Omental fat pad (tissue), 4 donors: ENCODE data around the gene CNKSR3. TPM values are rescaled to one million over a fixed set of nuclear protein-coding genes. Genes with fewer than 3 reads are reported as not detected.

Experiments
- ATAC-seq: fragments of 150-250 bp; one replicate; pipeline ENCODE4 v1.9.1; 2016; ENCODE audit warnings: mild to moderate bottlenecking, moderate library complexity; ENCODE audit not compliant: low FRiP score
- DNase-seq: peaks from one replicate; pipeline ENCODE4 v3.0.0-alpha.2; 2019; ENCODE audit warnings: low spot score
- CTCF ChIP-seq, 3 donors: fragments of 450-650 bp; IDR thresholded peaks; one replicate each; pipeline ENCODE4 v1.5.1; 2016 to 2017; ENCODE audit warnings: antibody characterized with exemption in 3 of 3, mild to moderate bottlenecking in 3 of 3, moderate library complexity in 2 of 3
- total RNA-seq, 4 donors: library from RNA; depleted of rRNA; stranded (reverse); fragments of >200 nt; gene quantifications; one replicate each; pipeline ENCODE4 v1.1.0, GENCODE V29; 2016

Gene CNKSR3
- total RNA-seq, 4 donors from 2014 or later: 3.9 to 13.8 (median 5.5) TPM

- DNase-seq: no peak
- TF ChIP-seq CTCF (IDR thresholded peaks at IDR 0.05): no peak
- no peak for ATAC-seq
Observed at GRCh38 chr6:154447954-154448353, 62.5 kb downstream of the CNKSR3 start.

GRCh38 chr6:154446984-154447383, 63.5 kb downstream of the CNKSR3 start:
- TF ChIP-seq CTCF (IDR thresholded peaks at IDR 0.05): no peak
- ATAC-seq (no peak), DNase-seq (no peak)

GRCh38 chr6:154445417-154445816, 65.1 kb downstream of the CNKSR3 start:
- ATAC-seq (no peak), DNase-seq (no peak)
- no peak for TF ChIP-seq CTCF (IDR thresholded peaks at IDR 0.05)

GRCh38 chr6:154441995-154442310, 68.5 kb downstream of the CNKSR3 start:
- no peak for ATAC-seq
- no peak for DNase-seq
- TF ChIP-seq CTCF (IDR thresholded peaks at IDR 0.05): no peak

GRCh38 chr6:154440422-154441043, 70.0 kb downstream of the CNKSR3 start:
- ATAC-seq (no peak), DNase-seq (no peak)
- no peak for TF ChIP-seq CTCF (IDR thresholded peaks at IDR 0.05)

GRCh38 chr6:154440022-154440421, 70.5 kb downstream of the CNKSR3 start:
- no peak for ATAC-seq
- TF ChIP-seq CTCF (IDR thresholded peaks at IDR 0.05): no peak
- DNase-seq: no peak

- no peak for TF ChIP-seq CTCF (IDR thresholded peaks at IDR 0.05)
- DNase-seq (no peak), ATAC-seq (no peak)
Observed at GRCh38 chr6:154438882-154439415, 71.5 kb downstream of the CNKSR3 start.
